ENCODE data around the gene OR2T1. TPM values are rescaled to one million over a fixed set of nuclear protein-coding genes. Genes with fewer than 3 reads are reported as not detected.
"Not testable (repeated sequence)": the region's sequence is repeated elsewhere in the genome, so short reads cannot be mapped to it uniquely, and the experiment has no call there.

OR2T1 gene, protein sequence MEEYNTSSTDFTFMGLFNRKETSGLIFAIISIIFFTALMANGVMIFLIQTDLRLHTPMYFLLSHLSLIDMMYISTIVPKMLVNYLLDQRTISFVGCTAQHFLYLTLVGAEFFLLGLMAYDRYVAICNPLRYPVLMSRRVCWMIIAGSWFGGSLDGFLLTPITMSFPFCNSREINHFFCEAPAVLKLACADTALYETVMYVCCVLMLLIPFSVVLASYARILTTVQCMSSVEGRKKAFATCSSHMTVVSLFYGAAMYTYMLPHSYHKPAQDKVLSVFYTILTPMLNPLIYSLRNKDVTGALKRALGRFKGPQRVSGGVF
- not detected for total RNA-seq
- long read RNA-seq, result 0 reads

DNA sequence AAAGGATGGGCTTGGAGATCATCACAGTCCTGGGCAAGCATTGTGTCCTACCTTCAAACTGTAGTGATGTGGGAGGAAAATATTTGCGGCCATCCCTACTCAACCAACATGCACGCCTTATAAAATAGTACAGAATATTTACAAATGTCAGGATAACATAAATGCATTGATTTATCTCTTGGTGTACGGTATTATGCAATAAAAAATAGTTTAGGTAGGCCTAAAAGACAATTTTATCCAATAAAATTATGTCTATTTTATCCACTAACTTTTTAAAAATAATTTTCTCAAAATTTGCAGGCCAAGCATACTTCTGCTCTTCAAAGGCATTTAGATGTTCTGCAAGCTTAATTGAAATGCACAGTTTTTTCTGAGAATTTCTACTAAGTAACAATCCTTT lies at the start of gene OR2T1:
Gene OR2T1 (plus strand): TSS at position 301 of the 400 bp plus-strand sequence. CDS start 3,100 bp downstream, outside the sequence.
- DNase-seq (ENCODE audit: low spot score), result no peak
- intact Hi-C loops (cut with DNase I), result no loop called here

DNA sequence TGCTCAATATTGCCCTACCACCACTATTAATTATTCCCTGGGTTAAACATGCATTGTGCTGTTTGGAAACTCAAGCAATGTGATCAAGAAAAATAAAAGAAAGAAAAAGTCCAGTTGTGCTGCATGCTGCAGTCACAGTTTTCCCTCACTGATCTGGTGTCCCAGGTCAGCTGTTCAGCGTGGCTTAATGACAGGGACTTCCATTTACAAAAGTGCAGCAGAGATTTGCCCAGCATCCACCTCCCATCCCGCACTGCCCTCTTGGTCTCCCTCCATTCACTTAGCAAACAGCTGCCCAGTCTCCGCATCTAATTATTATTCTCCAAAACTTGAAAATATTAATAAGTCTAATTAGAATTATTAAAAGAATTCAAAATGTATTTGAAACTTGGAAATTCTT lies 43.4 kb upstream of the OR2T1 start:
- intact Hi-C loops (cut with DNase I), result no loop called here

DNA sequence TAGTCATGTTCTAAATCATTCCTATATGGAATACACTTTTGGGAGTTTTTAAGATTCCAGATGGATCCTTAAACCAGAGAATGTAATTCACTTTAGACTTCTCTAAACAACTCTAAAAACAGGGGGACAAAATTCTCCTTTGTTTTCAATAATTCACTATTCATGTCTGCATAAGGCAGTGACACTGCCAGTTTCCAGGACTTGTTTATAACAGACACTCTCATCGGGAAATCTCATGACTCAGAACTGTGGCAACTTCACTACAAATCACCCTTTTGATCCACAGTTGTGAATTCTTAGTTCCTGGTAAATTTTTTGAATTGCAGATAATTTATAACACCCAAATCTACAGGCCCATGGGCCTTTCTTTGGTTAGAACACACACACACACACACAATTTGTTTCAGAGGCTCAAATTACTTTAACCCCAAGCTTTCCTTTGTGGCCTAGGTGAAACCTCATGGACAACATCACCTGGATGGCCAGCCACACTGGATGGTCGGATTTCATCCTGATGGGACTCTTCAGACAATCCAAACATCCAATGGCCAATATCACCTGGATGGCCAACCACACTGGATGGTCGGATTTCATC lies 41.6 kb upstream of the OR2T1 start, which contains the start of gene OR2T4:
Gene OR2T4 (plus strand): TSS at position 545 of the 595 bp plus-strand sequence. CDS start 0 bp downstream, at position 545.
- intact Hi-C loops (cut with DNase I), result no loop called here
- no peak for DNase-seq (ENCODE audit: low spot score)

More for the DNA sequence above, 43.4 kb upstream of the OR2T1 start:
- DNase-seq (ENCODE audit: low spot score), result no peak

DNA sequence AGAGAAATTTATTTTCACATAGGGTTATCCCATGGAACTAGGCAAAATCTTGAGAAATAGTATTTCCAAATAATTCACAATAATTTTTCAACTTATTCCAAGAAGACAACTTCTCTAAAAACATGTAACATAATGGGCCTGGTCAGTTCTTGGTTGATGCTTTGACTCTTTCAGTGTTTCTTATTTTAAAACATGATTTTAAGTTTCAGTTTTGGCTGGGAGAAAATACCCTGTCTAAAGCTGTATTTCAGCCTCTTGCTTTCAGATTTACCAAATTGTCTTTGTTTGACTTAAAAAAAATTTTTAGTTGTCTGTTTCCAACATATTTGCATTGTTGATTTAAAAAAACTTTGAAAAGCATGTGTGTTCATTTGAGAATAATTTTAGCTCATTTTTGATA lies 36.2 kb upstream of the OR2T1 start:
- no peak for DNase-seq (ENCODE audit: low spot score)
- intact Hi-C loops (cut with DNase I), result no loop called here

DNA sequence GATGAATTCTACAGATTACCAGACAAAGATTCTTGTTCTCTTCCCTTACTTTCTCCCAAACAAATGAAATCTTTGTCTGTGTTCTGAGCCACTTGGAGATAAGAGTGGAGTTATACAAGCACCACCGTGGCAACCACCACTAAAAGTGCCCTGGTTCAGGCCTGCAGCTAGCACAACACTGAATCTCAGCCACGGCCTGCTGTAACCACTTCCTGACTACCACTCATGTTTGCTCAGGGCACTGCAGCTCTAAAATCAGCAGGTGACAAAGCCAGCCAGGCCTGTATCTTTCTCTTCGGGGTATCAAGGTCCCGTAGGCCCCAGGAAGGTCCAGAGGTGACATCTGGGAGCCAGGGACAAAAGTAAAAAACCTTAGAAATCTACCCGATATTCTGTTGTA lies 30.5 kb upstream of the OR2T1 start:
- intact Hi-C loops (cut with DNase I), result no loop called here
- no peak for DNase-seq (ENCODE audit: low spot score)

DNA sequence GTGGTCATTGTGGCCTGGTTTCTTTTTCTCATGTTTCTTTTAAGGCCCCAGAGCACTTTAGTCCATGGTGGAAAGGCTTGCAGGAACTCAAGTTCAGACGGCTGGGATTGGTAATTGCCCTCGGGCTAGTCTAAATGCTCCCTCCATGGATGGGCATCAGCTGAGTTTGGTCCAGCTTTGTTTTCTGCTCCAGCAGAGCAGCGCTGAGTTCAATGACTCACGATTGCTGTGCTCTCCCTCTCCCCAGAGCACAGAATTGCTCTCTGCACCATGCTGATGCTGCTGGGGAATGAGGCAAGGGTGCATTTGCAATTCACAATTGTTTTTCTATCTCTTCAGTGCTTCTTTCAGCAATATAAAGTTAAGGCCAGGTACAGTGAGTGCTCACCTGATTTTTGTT lies 29.1 kb upstream of the OR2T1 start:
- intact Hi-C loops (cut with DNase I), result no loop called here
- DNase-seq (ENCODE audit: low spot score), result no peak

DNA sequence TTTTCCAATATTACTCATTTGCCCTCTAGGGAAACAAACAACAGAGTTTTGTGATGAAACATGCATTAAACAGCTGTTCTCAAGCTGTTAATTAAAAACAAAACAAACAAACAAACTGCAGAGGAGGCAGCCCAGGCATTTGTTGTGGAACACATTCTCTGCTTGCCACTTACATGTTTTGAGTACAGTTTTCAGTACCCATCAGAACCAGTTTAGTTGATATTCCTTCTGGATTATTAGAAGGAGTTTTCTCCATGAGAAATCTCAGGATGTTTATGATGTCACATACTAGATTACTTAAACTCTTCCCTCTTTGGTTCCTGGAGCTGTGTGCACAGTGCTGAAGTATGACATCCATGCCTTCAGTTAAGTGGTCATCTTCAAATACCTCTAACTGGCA lies 27.4 kb upstream of the OR2T1 start, which contains the start of gene OR2T6:
Gene OR2T6 (plus strand): TSS at position 301 of the 400 bp plus-strand sequence. CDS start 11,863 bp downstream, outside the sequence.
- DNase-seq (ENCODE audit: low spot score), result no peak
- intact Hi-C loops (cut with DNase I), result no loop called here

DNA sequence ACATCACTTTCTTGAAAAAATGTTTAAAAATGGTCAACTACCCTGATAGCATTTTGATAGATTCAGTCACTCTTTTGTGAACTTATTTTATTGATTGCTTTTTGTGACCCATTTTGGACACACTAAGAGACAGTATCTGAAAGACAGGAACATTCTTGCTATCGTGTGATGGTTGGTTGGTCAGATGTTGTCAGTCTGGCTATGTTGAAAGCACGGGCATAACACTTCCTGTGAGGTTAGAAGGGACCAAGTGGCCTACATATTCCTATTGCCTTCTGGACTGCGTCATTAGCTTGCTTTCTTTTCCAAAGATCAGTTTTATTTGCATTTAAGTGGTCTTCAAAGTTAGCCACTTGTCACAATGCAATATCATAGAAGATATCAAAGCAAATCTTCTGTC lies 25.9 kb upstream of the OR2T1 start:
- intact Hi-C loops (cut with DNase I), result no loop called here
- DNase-seq (ENCODE audit: low spot score), result no peak

DNA sequence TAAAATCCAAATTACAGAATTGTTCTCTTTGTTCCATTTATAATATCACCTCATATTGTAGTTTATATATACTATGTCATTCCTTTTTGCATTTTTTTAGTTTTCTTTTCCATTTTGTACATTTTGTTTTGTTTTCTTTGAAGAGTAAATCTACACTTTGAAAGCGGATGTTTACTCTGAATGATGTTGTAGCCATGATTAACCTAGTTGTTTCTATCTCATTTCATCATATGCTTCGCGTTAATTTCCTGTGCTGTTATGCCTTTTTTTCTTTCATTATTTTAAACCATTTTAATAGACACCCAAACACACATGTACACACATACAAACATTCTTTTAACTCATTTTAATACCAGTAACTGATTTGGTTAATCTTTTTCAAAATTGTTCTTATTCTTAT lies 22.0 kb upstream of the OR2T1 start:
- intact Hi-C loops (cut with DNase I), result no loop called here
- DNase-seq (ENCODE audit: low spot score), result no peak

DNA sequence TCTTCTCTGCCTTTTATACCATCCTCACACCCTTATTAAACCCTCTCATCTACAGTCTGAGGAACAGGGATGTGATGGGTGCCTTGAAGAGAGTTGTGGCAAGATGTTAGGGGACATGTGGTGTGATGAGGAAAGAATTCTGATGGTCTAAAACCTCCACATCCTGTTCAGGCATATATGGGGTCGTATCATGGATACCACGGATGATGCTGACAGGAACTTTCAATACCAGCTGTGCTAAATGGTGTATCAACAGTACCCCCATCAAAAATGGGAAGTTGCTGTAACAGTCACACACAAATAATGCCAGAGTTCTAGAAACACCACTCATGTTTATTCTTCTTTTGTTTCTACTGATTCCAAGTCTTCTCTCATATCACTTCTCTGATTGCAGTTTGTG lies 14.4 kb upstream of the OR2T1 start:
- DNase-seq (ENCODE audit: low spot score), result no peak
- intact Hi-C loops (cut with DNase I), result no loop called here

DNA sequence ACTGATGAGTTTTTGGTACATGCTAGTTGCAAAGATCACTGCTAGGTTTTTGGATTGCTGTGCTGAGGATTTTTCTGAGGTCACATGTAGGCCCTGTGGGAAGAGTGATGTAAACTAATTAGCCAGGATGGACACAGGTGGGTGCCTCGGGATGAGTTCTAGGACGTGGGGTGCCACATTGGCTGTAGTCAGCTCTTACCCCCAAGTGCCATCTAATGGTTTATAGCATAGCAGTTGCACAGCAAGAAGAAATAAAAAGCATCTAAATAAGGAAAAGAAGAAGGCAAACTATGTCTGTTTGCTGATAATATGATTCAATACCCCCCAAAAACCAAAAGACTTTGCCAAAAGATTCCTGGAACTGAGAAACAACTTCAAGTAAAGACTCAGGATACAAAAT lies 9.8 kb upstream of the OR2T1 start:
- intact Hi-C loops (cut with DNase I), result no loop called here

DNA sequence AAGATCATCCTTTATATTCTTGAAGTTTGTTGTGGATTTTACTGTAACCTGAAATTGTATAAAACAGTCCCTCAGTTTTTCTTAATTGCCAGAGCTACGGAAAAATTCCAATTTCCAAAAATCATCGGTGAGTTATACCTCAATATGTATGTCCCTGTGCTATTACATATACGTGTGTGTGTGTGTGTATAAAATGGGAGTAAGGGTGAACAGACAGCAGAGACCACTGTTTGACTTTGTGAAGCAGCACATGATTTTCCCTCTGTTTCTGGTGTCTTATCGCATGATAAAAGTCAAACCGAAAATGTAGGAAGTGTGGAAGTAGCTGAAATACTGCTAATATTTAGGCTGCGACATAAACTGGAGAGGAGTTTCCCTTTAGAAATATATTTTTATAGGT lies 1.2 kb downstream of the OR2T1 start:
- intact Hi-C loops (cut with DNase I), result no loop called here
- DNase-seq (ENCODE audit: low spot score), result no peak

More for the DNA sequence above, 9.8 kb upstream of the OR2T1 start:
- no peak for DNase-seq (ENCODE audit: low spot score)

DNA sequence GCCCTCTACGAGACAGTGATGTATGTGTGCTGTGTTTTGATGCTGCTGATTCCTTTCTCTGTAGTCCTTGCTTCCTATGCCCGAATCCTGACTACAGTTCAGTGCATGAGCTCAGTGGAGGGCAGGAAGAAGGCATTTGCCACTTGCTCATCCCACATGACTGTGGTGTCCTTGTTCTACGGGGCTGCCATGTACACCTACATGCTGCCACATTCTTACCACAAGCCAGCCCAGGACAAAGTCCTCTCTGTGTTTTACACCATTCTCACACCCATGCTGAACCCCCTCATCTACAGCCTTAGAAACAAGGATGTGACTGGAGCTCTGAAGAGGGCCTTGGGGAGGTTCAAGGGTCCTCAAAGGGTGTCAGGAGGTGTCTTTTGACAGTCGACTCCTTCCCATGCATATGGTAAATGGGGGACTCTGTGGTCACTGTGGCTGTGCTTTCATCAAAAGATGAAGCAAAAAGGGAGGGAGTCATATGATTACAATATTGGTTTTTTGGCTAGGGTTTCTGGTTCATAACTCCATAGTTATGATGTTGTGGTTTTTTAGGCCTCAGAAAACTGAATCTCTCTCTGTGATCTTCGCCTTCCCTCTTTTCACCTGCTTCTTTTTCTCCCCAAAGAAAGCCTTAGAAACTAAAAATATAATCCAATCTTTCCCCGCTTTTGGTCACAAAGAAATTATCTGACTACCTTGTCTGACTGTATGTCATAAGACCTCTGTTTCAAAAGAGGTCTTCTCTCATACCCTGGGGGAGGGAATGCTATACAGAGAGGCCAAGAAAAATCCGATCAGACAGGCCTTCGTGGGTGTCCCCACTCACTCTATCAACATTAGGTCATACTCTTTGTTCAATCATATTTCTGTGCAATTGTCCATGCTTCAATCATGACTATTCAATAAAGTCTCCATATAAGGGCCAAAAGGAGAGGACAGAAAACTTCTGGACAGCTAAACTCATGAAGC lies 4.2 kb downstream of the OR2T1 start:
- DNase-seq (ENCODE audit: low spot score), result no peak
- intact Hi-C loops (cut with DNase I), result no loop called here

DNA sequence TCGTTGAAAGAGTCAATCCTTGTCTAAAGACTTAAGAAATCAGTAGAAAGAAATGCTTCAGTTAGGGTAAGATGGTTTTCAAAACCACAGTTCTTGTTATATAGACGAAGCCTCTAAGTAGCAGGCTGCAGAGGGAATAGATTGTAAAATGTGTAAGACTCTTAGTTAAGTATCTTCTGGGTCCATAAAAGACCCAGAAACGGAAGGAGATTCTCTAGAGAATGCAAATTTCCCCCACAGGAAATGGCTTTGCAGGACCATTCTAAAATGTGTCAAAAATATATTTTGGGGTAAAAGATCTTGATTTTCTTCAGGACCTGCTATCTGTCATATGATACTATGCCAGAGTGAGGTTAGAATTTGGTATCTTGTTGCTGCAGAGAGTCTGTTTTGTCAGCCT lies 13.4 kb downstream of the OR2T1 start:
- intact Hi-C loops (cut with DNase I), result no loop called here
- no peak for DNase-seq (ENCODE audit: low spot score)

DNA sequence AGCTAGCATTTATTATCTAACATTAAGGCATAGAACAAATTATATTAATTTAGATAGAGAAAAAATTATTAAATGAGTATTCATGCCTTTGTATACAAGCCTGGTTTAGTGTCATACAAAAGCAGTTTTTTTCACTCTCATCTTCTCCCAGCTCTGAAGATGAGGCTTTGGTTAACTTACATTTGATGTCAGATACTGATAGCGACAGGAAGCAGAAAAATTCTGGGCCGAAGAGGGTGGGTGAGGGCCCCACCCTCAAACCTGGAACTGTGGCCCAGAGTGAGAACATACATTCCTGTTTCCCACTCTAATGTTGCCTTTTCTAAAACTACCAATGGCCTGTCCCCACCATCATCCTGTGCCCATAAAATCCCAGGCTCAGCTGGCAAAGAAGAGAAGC lies 15.0 kb downstream of the OR2T1 start:
- DNase-seq (ENCODE audit: low spot score), result no peak
- intact Hi-C loops (cut with DNase I), result no loop called here

DNA sequence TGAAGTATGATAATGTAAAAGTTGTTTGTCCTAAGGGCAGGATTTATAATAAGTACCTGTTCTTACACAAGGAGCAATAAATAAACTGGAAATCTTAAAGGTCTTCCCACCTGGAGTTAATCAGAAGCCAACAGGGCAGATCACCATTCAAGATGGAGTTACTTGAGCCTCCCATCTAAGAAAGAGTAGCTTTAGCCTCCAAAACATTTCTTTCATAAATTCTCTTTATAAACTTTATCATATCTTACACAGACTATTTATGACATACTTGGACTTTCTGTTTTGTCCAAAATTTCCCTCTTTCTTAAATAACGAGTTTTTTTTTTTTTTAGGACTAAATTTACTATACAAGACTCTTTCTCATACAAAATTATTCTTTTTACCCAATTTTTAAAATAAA lies 18.5 kb downstream of the OR2T1 start:
- intact Hi-C loops (cut with DNase I), result no loop called here

DNA sequence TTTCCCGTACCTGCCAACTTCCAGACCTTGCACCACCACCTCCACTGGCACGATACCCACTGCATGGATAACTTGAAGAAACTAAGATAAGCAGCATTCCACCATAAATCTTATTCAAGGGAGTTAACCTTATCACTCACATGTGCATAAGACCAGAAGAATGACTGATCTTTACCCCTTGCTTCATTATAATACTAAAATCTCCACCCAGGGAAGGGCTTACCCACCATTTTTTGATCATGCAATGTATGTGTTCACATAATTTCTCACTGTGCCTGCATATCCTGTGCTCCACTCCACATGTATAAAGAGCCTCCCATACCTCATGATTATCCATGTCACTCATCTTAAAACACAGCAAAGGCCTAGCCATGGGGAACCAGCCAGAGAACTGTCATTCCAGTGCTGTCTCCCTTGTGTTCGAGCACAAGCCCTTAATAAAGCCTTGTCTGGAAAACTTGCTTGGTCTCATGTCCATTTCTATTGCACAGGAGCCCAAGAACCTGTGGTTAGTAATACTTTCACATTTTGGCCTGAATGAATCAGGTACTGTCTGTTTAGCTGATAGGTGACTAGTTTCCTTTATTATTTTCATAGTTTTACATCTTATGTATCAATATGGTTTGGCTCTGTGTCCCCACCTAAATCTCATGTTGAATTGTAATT lies 24.8 kb downstream of the OR2T1 start:
- DNase-seq (ENCODE audit: low spot score), result not testable (repeated sequence)

More for the DNA sequence above, 18.5 kb downstream of the OR2T1 start:
- DNase-seq (ENCODE audit: low spot score), result no peak

DNA sequence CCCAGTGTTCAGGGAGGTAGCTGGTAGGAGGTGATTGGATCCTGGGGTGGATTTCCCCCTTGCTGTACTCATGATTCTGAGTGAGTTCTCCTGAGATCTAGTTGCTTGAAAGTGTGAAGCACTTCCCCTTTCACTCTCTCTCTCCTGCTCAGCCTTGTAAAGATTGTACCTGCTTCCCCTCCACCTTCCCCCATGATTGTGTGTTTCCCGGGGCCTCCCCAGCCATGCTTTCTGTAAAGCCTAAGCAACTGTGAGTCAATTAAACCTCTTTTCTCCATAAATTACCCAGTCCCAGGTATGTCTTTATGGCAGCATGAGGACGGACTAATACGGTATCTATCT lies 25.3 kb downstream of the OR2T1 start:
- intact Hi-C loops (cut with DNase I); DNase-seq (ENCODE audit: low spot score): not testable (repeated sequence)

More for the DNA sequence above, 24.8 kb downstream of the OR2T1 start:
- intact Hi-C loops (cut with DNase I), result not testable (repeated sequence)

DNA sequence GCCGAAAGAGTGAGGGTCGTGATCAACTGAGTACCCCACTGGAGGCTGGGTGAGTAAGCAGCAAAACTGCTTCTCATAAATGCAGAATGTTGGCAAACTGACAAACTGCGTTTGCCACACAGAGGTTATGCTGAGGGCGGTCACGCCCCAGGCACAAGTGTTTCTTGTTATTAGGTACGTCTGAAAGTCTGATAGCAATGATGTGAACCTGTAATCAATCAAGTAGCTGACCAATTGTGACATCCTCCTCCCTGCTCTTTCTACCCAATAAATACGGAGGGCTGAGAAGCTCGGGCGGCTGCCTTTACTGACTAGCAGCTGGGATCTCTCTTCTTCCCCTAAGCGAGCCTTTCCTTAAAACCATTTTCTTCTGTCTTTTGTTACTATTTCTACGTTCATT lies 28.8 kb downstream of the OR2T1 start:
- DNase-seq (ENCODE audit: low spot score); intact Hi-C loops (cut with DNase I): not testable (repeated sequence)
